Measurements from ENCODE around the gene PIMREG.
A peak's percentile ranks its signal among the peaks of the same experiment; 100 is the strongest.

PIMREG gene

DNA sequence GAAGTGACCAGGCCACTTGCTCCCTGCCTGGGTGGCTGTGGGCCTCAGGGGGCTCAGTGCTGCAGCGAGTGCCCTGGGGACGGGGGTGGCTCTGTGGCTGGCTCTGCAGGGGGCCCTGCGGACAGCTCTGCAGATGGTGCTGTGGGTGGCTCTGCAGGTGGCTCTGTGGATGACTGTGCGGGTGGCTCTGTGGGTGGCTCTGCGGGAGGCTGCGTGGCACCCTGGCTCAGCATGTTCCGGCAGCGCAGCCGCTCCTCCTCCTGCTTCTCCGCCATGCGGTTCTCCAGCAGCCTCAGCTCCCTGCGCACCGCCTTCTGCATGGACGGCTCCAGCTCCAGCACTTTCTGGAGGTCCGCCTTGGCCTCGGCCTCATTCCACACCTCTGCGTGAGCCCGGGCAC lies 18.8 kb upstream of the PIMREG start:
- in situ Hi-C loops (cut with MboI; ENCODE audit: low pct_unique_long_range_greater_than_20kb, low sequenced_read_pairs, unreplicated experiment) = loop anchor here (25.0 kb wide), 1 partner anchor 713 kb away; no protein-coding TSS in a partner anchor
- no peak for DNase-seq (ENCODE audit: low spot score)
- TF ChIP-seq, protein P1, sequence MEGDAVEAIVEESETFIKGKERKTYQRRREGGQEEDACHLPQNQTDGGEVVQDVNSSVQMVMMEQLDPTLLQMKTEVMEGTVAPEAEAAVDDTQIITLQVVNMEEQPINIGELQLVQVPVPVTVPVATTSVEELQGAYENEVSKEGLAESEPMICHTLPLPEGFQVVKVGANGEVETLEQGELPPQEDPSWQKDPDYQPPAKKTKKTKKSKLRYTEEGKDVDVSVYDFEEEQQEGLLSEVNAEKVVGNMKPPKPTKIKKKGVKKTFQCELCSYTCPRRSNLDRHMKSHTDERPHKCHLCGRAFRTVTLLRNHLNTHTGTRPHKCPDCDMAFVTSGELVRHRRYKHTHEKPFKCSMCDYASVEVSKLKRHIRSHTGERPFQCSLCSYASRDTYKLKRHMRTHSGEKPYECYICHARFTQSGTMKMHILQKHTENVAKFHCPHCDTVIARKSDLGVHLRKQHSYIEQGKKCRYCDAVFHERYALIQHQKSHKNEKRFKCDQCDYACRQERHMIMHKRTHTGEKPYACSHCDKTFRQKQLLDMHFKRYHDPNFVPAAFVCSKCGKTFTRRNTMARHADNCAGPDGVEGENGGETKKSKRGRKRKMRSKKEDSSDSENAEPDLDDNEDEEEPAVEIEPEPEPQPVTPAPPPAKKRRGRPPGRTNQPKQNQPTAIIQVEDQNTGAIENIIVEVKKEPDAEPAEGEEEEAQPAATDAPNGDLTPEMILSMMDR (IDR thresholded peaks at IDR 0.05; ENCODE audit: extremely low read depth, insufficient read depth, missing control alignments) = no peak

DNA sequence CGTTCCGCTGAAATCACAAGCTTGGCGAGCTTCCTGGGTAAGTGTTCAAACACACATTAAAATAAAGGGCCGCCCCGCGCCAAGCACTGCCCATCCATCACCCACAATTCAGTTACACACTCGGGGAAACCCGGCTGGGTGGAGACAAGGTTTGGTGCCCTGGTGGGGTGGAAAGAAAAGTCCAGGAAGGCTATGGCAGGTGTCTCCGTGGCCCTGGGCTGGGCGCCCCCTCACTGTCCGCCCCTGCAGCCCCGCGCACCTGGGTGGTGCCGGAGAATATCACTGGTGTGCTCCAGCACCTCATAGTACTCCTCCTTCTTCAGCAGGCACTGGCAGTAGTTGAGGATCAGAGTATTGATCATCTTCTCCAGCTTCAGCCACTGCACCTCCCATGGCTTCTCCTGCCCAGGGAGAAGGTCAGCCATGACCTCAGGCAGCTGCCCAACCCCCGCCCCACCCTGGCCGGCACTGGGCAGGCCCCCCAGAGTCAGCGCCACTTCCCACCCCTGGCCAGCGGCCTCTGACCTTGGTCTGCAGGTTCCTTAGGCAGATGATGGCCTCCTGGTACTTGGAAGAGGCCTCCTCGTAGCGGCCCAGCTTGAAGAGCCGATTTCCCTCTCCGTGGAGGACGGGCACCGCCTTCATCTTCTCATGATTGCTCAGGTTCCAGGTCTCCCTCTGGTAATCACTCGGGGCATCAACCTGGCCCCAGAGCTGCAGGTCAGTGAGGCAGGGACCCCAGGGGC lies 17.7 kb upstream of the PIMREG start:
- in situ Hi-C loops (cut with MboI; ENCODE audit: low pct_unique_long_range_greater_than_20kb, low sequenced_read_pairs, unreplicated experiment) = loop anchor here (25.0 kb wide), 1 partner anchor 714 kb away; no protein-coding TSS in a partner anchor
- no peak for DNase-seq (ENCODE audit: low spot score)
- TF ChIP-seq, protein P1 (IDR thresholded peaks at IDR 0.05; ENCODE audit: extremely low read depth, insufficient read depth, missing control alignments) = no peak

DNA sequence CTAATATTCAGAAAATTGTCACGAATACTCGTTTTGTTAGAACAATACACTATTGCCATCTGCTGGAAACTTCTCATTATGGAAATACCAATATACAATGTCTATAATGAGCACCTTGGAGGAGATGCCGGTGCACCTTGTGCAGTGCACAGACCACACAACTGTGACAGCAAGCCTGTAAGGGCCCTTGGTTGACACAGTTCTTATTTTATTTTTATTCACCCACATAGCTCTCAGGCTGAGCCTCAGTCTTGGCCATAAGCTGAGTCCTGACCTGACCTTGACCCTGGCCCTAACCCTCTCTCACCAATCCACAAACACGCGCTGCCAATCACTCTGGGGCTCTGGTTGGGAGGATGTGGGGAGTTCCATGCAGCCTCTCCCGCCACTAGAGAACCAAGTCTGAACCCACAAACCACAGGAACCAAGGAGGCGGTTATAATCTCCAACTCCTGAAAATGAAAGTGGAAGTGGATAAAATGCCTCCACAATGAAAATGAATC lies 16.9 kb upstream of the PIMREG start:
- TF ChIP-seq, protein P1 (IDR thresholded peaks at IDR 0.05; ENCODE audit: extremely low read depth, insufficient read depth, missing control alignments) = no peak
- DNase-seq (ENCODE audit: low spot score) = peak; percentile 55
- in situ Hi-C loops (cut with MboI; ENCODE audit: low pct_unique_long_range_greater_than_20kb, low sequenced_read_pairs, unreplicated experiment) = loop anchor here (25.0 kb wide), 1 partner anchor 715 kb away; no protein-coding TSS in a partner anchor

DNA sequence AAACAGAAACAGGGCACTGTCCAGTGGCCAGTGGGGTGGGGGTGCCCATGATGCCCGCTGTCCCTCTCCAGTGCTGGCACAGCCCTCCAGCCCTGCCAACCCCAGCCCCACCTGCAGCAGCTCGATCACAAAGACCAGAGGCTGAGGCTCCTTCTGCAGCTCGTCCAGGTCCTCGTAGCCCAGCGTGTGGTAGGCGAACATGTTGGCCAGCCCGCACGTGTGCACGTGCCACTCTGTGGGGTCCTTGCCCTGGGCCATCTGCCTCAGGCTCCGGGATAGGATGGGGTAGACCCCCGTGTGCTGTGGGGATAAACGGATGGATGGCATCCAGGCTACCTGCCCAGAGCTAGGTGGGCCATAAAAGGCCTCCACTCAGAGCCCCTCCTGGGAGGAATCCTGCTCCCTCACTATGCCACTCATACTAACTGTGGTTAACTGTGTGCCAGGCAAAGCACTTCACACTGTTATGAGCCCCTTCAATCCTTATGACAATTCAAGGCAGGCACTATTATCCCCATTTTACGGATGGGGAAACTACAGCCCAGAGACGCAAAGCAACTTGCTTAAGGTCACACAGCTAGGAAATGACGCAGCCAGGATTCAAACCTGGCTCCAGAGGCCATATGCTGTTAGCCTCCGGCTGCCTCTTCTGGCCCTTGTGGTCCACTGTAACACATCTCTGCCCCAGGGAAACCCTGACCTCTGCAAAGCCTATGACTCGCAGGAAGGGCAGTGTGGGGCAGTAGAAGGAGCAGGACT lies 15.9 kb upstream of the PIMREG start:
- TF ChIP-seq, protein P1 (IDR thresholded peaks at IDR 0.05; ENCODE audit: extremely low read depth, insufficient read depth, missing control alignments) = no peak
- in situ Hi-C loops (cut with MboI; ENCODE audit: low pct_unique_long_range_greater_than_20kb, low sequenced_read_pairs, unreplicated experiment) = loop anchor here (25.0 kb wide), 1 partner anchor 716 kb away; no protein-coding TSS in a partner anchor
- DNase-seq (ENCODE audit: low spot score) = no peak

DNA sequence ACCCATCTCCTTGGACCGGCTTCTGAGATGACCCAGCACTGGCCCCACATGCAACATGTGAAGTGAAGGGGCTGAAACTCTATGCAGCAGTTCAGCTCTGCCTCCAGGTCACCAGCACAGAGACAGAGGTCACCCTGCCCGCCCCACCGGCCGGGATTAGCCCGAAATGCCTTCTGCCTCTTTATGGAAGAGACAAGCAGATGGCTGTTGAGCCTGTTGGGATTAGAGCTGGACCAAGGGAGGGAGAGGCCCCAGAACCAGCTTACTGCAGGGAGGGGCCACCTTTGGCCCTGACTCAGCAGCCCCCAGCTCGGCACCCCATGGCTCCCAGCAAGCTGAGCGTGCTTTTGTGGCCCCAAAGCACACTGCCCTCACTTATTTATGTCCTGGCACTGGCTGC lies 15.0 kb upstream of the PIMREG start:
- in situ Hi-C loops (cut with MboI; ENCODE audit: low pct_unique_long_range_greater_than_20kb, low sequenced_read_pairs, unreplicated experiment) = loop anchor here (25.0 kb wide), 1 partner anchor 717 kb away; no protein-coding TSS in a partner anchor
- no peak for DNase-seq (ENCODE audit: low spot score)
- TF ChIP-seq, protein P1 (IDR thresholded peaks at IDR 0.05; ENCODE audit: extremely low read depth, insufficient read depth, missing control alignments) = no peak

DNA sequence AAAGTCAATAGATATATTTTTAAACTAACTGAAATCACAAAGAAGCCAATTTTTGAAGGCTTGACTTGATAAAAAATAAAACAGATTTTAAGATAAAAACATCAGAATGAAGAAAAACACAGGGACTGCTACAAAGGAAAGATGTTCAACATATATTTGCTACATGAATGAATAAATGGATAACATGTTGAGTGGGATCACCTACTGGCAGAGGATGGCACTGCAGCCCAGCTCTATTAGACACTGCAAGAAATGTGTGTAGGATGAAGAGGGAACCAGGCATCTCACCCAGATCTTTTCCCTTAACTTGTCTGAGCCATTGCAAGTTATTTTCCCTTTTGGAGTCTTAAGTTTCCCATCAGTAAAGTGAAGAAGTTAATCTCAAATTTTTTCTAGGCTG lies 13.5 kb upstream of the PIMREG start:
- DNase-seq (ENCODE audit: low spot score) = no peak
- in situ Hi-C loops (cut with MboI; ENCODE audit: low pct_unique_long_range_greater_than_20kb, low sequenced_read_pairs, unreplicated experiment) = loop anchor here (10.0 to 25.0 kb wide), 2 partner anchors 718 to 846 kb away; partner anchors contain the start of gene NLRP1
- TF ChIP-seq, protein P1 (IDR thresholded peaks at IDR 0.05; ENCODE audit: extremely low read depth, insufficient read depth, missing control alignments) = peak; percentile 22
